GM23248 (cell line): ENCODE measurements around the gene STRIP2.

Experiments used
- EZH2 ChIP-seq: fragments of 200-600 bp; sonication (generic); IDR thresholded peaks from 2 replicates; pipeline ENCODE4 v1.6.1; 2018; ENCODE audit warnings: antibody characterized with exemption, mild to moderate bottlenecking; ENCODE audit not compliant: insufficient read depth, poor library complexity, severe bottlenecking
- EZH2phosphoT487 ChIP-seq: fragments of 200-600 bp; sonication (generic); IDR thresholded peaks from 2 replicates; pipeline ENCODE4 v1.6.1; 2018; ENCODE audit warnings: antibody characterized with exemption, moderate library complexity, mild to moderate bottlenecking, low read depth; ENCODE audit not compliant: insufficient read depth

GRCh38 chr7:129438281-129438838 lies 4.1 kb downstream of the STRIP2 start:
- TF ChIP-seq EZH2: no peak
- TF ChIP-seq EZH2phosphoT487: no peak
